ENCODE data around the gene SDHAF4.
"Not testable (repeated sequence)": the region's sequence is repeated elsewhere in the genome, so short reads cannot be mapped to it uniquely, and the experiment has no call there.

SDHAF4 gene

DNA sequence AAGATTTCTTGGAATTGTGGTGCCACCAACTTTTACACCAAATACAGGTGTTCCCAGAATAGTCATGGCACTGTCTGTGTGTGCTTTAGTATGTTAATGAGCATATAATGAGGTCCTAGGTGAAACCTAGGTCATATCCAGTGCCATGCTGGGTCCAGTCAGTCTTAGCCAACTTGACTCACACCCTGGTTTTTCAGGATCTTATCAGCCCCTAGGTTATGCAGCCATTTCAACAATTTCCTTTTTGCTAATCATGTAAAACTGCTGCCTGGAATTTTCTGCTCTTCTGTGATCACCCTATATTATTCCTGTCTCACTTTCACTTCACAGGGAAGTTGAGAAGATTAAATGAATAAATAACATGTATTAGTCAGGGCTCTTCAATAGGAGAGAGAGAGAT is 23.7 kb downstream of the SDHAF4 start:
- DNase-seq (ENCODE audit: low read depth), result no peak
- no peak for TF ChIP-seq CTCF (IDR thresholded peaks at IDR 0.05; ENCODE audit: low read length, missing control alignments)
- H3K4me3 ChIP-seq (replicated peaks; ENCODE audit: low read depth, low read length), result no peak overlapping the region

DNA sequence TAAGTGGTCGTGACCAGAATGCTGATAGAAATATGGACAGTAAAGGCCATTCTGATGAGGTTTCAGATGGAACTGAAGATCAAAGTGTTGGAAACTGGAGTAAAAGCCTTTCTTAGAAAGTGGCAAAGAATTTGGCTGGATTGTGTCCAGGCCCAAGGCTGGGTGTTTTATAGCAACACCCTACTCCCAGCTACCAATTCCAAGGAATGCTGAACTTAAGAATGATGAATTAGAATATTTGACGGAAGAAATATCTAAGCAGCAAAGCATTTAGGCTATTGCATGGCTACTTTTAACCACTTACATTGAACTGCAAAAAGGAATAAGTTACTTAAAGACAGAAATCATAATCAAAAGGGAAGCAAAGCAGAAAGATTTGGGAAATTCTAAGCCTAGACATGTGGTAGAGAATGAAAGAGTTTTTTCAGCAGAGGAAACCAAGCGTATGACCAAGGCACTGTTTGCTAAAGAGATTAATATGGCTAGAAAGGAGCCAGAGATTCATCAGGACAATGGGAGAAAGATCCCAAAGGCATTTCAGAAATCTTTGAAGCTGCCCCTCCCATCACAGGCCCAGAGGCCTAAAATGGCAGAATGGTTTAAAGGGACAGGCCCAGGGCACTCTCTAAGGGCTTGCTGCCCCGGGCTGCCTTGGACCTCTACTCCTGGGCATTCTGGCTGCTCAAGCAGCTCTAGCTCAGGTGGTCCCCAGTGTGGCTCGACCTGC is 25.8 kb downstream of the SDHAF4 start:
- TF ChIP-seq CTCF (IDR thresholded peaks at IDR 0.05; ENCODE audit: low read length, missing control alignments), result no peak
- DNase-seq (ENCODE audit: low read depth), result no peak

DNA sequence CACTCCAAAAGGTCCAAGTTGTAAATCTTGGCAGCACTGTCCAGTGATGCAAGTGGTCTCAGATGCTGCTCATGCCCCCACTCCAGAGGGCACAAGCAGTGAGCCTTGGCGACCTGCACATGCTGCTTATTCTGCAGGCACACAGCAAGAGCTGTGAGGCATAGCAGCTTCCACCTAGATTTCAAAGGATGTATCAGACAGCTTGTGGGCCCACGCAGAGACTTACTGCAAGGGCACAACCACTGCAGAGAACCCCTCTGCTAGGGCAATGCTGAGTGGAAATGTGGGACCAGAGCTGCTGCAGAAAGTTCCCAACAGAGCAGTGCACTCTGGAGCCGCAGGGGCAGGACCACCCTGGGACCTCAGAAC is 26.4 kb downstream of the SDHAF4 start:
- no peak overlapping the region for H3K4me3 ChIP-seq (replicated peaks; ENCODE audit: low read depth, low read length)
- no peak for DNase-seq (ENCODE audit: low read depth)
- no peak for TF ChIP-seq CTCF (IDR thresholded peaks at IDR 0.05; ENCODE audit: low read length, missing control alignments)

More for the DNA sequence above, 25.8 kb downstream of the SDHAF4 start:
- no peak overlapping the region for H3K4me3 ChIP-seq (replicated peaks; ENCODE audit: low read depth, low read length)

- no peak for DNase-seq (ENCODE audit: low read depth)
- H3K4me3 ChIP-seq (replicated peaks; ENCODE audit: low read depth, low read length), result no peak overlapping the region
- no peak for TF ChIP-seq CTCF (IDR thresholded peaks at IDR 0.05; ENCODE audit: low read length, missing control alignments)
Observed at GRCh38 chr6:70599187-70599586, 32.5 kb downstream of the SDHAF4 start.

DNA sequence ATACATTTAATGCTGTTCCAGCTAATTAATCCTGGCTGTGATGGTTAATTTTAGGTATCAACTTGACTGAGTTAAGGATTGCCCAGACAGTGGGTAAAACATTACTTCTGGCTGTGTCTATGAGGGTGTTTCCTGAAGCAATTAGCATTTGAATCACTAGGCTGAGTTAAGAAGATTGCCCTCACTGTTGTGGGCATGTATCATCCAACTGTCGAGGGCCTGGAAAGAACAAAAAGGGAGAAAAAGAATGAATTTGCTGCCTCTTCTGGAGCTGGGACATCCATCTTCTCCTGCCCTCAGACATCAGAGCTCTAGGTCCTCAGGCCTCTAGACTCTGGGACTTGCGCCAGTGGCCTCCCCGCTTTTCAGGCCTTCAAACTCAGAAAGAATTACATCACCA is 34.3 kb downstream of the SDHAF4 start:
- DNase-seq (ENCODE audit: low read depth), result no peak
- no peak overlapping the region for H3K4me3 ChIP-seq (replicated peaks; ENCODE audit: low read depth, low read length)
- TF ChIP-seq CTCF (IDR thresholded peaks at IDR 0.05; ENCODE audit: low read length, missing control alignments), result no peak

DNA sequence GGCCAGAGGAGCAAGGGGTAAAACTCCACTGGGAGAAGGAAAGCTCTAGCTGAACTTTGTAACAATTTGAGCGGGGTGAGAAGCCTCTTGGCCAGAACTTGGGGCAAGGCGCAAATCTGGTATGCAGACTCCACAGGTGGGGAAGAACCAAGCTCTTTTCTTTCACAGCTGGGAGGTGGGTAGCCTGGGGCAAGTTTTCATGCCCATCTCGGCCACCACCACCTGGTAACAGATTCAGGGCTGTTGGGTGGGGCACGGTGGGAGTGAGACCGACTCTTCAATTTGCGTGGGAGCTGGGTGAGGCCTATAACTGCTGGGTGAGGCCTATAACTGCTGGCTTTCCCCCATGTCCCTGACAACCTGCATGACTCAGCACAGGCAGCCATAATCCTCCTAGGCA is 37.5 kb downstream of the SDHAF4 start:
- DNase-seq (ENCODE audit: low read depth), result no peak
- TF ChIP-seq CTCF (IDR thresholded peaks at IDR 0.05; ENCODE audit: low read length, missing control alignments), result no peak
- H3K4me3 ChIP-seq (replicated peaks; ENCODE audit: low read depth, low read length), result no peak overlapping the region

DNA sequence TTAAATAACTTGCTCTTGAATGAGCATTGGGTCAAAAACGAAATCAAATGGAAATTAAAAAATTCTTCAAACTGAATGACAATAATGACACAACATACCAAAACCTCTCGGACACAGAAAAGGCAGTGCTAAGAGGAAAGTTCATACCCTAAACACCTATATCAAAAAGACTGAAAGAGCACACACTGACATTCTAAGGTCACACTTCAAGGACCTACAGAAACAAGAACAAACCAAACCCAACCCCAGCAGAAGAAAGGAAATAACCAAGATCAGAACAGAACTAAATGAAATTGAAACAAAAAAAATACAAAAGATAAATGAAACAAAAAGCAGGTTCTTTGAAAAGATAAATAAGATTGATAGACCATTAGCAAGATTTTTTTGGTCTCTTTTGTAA is 40.6 kb downstream of the SDHAF4 start:
- DNase-seq (ENCODE audit: low read depth); H3K4me3 ChIP-seq (replicated peaks; ENCODE audit: low read depth, low read length): not testable (repeated sequence)

DNA sequence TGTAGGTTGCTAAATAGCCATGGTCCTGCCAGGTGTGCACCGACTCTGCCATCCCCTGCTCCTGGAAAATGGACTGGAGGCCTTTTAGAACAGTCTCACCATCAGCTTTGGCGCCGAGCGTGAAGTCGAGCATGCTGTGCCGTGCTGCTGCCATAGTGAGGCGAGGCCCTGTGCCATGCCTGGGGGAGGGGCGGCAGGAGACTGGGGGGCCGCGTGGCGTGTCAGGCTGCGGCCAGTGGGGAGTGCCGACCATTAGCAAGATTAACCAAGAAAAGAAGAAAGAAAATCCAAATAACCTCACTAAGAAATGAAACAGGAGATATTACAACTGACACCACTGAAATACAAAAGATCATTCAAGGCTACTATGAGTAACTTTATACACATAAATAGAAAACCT is 42.5 kb downstream of the SDHAF4 start:
- not testable (repeated sequence) for H3K4me3 ChIP-seq (replicated peaks; ENCODE audit: low read depth, low read length); DNase-seq (ENCODE audit: low read depth)

Data from fibroblast of pulmonary artery (primary cell).